Thyroid gland (tissue), 4 donors: ENCODE data around the gene COMMD6. TPM values are rescaled to one million over a fixed set of nuclear protein-coding genes. Genes with fewer than 3 reads are reported as not detected.

Source experiments
- DNase-seq, 2 donors: peaks; one replicate each; pipeline ENCODE4 v3.0.0-alpha.2; 2019
- H3K27ac ChIP-seq, 3 donors: fragments of 200-600 bp; sonication (generic); 1 replicate in 2 of 3; 2 replicates in 1 of 3; pipeline ENCODE4 v1.5.1; 2016 to 2019; ENCODE audit warnings: mild to moderate bottlenecking in 1 of 3, moderate library complexity in 1 of 3
- H3K27me3 ChIP-seq: fragments of 200-600 bp; sonication (generic); one replicate; pipeline ENCODE4 v1.5.1; 2019
- H3K36me3 ChIP-seq, 2 donors: fragments of 200-600 bp; sonication (generic); one replicate each; pipeline ENCODE4 v1.5.1; 2016 to 2019
- H3K4me1 ChIP-seq, 2 donors: fragments of 200-600 bp; sonication (generic); one replicate each; pipeline ENCODE4 v1.5.1; 2017 to 2019
- H3K4me3 ChIP-seq, 3 donors: fragments of 200-600 bp; sonication (generic); replicated peaks in 1 of 3; 1 replicate in 2 of 3; 2 replicates in 1 of 3; pipeline ENCODE4 v1.5.1; 2016; ENCODE audit warnings: mild to moderate bottlenecking in 1 of 3
- H3K9me3 ChIP-seq: fragments of 200-600 bp; sonication (generic); one replicate; pipeline ENCODE4 v1.5.1; 2017
- POLR2A ChIP-seq, 2 donors: fragments of 450-650 bp; IDR thresholded peaks; one replicate each; pipeline ENCODE4 v1.6.1; 2017; ENCODE audit warnings: antibody characterized with exemption in 2 of 2, mild to moderate bottlenecking in 2 of 2, moderate library complexity in 1 of 2
- WGBS, 2 donors: methylation state at CpG; one replicate each; pipeline ENCODE4 v1.1.5; 2017; 5-methylcytosine and 5-hydroxymethylcytosine counted together
- intact Hi-C: fragments of 100-400 bp; cut with DNase I; formaldehyde crosslinking; loops from one replicate; pipeline ENCODE4 v1.15.1; 2023
- total RNA-seq, 4 donors: library from RNA; depleted of rRNA; stranded (reverse); fragments of >200 nt; gene quantifications; one replicate each; pipeline ENCODE4 v1.2.3, GENCODE V29; 2016
- TF ChIP-seq, protein P1 (sequence below), 6 experiments: fragments of 200-600 bp in 3 of 6; fragments of 450-650 bp in 3 of 6; sonication (generic) in 3 of 6; IDR thresholded peaks; one replicate each; pipeline ENCODE4 v1.5.1; 2016 to 2019; ENCODE audit warnings: antibody characterized with exemption in 6 of 6, mild to moderate bottlenecking in 2 of 6, inconsistent platforms in 1 of 6, moderate library complexity in 1 of 6

Gene COMMD6
- total RNA-seq, 4 donors from 2014 or later: 84.6 to 1,117 (median 185) TPM

DNA sequence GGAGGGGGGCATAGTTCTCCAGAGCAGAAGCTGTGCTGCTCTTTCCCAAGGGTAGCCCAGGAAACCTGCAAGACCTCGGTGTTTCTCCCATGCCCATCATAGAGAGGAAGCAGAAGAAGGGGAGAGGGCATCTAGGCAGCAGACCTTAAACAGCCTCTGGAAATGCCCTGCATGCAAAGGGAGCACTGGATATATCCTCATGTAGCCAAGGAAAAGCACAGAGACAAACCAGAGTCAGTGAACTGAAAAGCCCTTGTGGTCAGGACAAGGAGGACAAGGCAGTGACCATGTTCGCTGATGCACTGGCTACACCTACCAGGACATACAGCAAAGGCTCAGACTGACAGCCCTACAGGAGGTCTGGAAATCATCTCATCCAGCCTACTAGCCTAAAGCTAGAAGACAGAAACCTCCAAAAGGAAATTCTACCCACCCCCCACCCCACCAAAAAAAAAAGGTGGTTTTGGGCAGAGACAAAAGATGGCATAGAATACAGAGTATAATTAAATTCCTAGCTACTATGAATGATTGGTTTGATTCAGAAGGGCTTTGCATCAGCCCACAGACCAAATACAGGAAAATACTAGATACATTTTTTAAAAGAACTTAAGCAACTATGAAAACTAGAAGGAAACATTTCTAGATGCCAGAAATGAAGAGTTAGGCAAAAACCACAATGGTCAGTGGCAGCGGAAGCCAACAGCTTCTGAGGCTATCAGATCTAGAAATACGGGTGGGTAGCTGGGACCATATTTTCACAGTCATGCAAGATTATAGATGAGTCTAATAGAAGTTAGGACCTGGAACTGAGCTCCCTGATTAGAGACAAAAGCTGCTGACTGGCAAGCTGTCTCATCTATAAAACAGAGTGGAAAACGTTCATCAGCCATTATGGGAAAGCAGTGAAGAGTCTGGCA is 51.2 kb downstream of the COMMD6 start:
- H3K27me3 ChIP-seq: no peaks in the 10 kb centered on the region
- no peaks in the 10 kb centered on the region for H3K9me3 ChIP-seq
- no peak for TF ChIP-seq POLR2A (IDR thresholded peaks at IDR 0.05)
- TF ChIP-seq, protein P1, sequence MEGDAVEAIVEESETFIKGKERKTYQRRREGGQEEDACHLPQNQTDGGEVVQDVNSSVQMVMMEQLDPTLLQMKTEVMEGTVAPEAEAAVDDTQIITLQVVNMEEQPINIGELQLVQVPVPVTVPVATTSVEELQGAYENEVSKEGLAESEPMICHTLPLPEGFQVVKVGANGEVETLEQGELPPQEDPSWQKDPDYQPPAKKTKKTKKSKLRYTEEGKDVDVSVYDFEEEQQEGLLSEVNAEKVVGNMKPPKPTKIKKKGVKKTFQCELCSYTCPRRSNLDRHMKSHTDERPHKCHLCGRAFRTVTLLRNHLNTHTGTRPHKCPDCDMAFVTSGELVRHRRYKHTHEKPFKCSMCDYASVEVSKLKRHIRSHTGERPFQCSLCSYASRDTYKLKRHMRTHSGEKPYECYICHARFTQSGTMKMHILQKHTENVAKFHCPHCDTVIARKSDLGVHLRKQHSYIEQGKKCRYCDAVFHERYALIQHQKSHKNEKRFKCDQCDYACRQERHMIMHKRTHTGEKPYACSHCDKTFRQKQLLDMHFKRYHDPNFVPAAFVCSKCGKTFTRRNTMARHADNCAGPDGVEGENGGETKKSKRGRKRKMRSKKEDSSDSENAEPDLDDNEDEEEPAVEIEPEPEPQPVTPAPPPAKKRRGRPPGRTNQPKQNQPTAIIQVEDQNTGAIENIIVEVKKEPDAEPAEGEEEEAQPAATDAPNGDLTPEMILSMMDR (IDR thresholded peaks at IDR 0.05): peak in 2 of 6 experiments; percentile 11 to 31
- H3K27ac ChIP-seq: peak overlapping the region in 2 of 3 donors; percentile 40 to 62
- H3K4me1 ChIP-seq: peaks cover 16 to 17% of the 10 kb centered on the region in 2 donors
- intact Hi-C loops: loop anchor here (10.0 kb wide), 1 partner anchor 58 kb away; the partner anchor contains the start of gene UCHL3
- no peaks in the 10 kb centered on the region for H3K36me3 ChIP-seq
- WGBS, 2 donors: 52 to 67% methylated on average over 5 of the region's 5 CpGs
- no peak overlapping the region for H3K4me3 ChIP-seq
- DNase-seq: no peak

DNA sequence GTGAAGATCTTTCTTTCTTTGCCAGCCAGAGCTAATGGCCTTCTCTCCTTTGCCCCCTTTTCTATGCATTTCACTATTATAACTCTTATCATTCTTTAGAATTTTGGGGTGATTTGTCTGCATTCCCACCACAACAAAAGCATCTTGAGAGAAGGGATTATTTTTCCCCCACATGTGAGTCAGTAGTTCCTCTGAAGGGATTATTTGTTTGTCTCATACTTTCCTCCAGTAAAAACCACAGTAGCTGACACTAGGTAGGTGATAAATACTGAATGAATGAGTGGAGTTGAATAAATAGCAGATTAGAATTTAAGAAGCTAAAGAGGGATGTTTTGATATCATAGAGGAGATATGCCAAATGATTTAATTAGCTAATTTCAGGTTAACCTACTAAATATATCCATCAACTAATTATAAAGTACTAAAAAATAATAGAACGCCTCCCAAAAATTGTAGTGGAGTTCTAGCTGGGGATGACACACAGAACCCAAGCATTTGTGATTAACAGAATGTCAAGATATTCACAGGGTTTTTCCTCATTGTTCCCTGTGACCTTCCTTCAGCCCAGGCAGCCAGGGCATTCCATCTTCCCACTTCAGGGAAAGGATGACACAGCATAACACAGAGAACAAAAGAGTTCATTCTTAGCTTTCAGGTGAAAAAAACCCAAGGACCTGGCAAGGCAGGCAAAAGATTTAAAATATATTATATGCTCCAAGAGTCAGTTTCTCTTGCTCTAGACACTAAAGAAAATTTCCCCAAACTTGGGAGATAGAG is 52.2 kb downstream of the COMMD6 start:
- Histone ChIP-seq H3K9me3 (no peaks in the 10 kb centered on the region), H3K4me3 (no peak overlapping the region), H3K4me1 (peaks cover 16 to 17% of the 10 kb centered on the region in 2 donors), H3K27me3 (no peaks in the 10 kb centered on the region), H3K36me3 (no peaks in the 10 kb centered on the region), H3K27ac (peak overlapping the region in 2 of 3 donors; percentile 40 to 62)
- no peak for TF ChIP-seq POLR2A (IDR thresholded peaks at IDR 0.05)
- TF ChIP-seq, protein P1 (IDR thresholded peaks at IDR 0.05): no peak
- 96 to 100% methylated on average over 1 of the region's 1 CpG for WGBS, 2 donors
- DNase-seq: peak in 1 of 2 donors; percentile 33
- intact Hi-C loops: loop anchor here (10.0 kb wide), 1 partner anchor 59 kb away; the partner anchor contains the start of gene UCHL3

DNA sequence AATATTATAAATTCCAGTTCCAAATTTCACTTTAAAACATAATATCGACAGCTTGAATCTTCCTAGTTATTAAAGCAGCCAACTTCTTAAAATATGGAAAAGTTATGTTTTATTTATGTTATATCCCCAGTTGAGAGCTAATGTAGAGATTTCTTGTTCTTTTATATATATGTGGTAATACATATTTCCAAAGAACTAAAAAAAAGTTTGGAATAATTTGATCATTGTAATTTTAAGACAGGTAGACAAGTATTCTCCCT is 54.9 kb downstream of the COMMD6 start:
- intact Hi-C loops: loop anchor here (5.0 to 10.0 kb wide), 2 partner anchors 62 to 110 kb away; partner anchors contain the start of gene UCHL3
- TF ChIP-seq, protein P1 (IDR thresholded peaks at IDR 0.05): no peak
- no peak for TF ChIP-seq POLR2A (IDR thresholded peaks at IDR 0.05)
- Histone ChIP-seq H3K4me1 (peaks cover 24 to 37% of the 10 kb centered on the region in 2 donors), H3K27ac (peak overlapping the region; percentile 80 to 95 (median 87)), H3K4me3 (peak overlapping the region in 2 of 3 donors; percentile 71 to 89), H3K36me3 (no peaks in the 10 kb centered on the region), H3K9me3 (no peaks in the 10 kb centered on the region), H3K27me3 (no peaks in the 10 kb centered on the region)
- DNase-seq: no peak
- WGBS, 2 donors: 1 to 2% methylated on average over 1 of the region's 1 CpG

DNA sequence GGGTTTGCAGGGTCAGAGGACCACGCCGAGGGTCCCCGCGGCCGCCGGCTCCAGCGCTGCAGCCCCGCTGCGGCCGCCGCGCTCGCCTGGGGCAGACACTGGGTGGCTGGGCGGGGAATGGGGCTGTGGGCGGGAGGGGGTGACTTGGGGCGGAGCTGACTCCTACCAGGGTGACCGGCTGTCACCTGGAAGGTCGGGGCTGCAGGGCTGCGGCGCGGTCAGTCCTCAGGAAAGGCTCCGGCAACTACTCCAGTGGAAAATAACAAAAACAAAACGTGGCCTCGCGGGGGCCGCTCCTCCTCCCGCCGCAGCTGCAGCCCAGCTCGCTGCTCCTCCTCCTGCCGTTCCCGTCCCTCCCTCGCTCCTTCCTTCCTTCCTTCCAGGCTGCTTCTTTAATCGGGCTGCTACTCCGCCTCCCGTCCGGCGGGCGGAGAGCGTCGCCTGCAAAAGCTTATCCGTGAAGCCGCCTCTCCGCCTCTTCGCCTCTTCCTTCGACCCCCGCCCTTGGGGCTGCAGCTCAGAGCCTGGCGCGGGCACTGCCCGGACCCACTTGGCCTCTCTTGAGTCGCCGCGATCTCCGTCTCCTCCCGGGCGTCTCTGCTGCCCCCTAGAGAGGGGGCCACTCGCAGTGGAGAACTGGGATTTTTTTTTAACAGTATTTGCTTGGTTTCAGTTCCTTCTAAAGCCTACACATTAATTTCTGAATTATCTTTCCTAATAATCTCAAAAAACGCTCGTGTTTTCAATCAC is 55.4 kb downstream of the COMMD6 start, which contains the start of gene TBC1D4:
TBC1D4 (minus strand) TSS at position 100 of the 750 bp plus-strand sequence. CDS start 402 bp downstream, outside the sequence.
- peak within 1 kb of the TSS; percentile 80 to 95 (median 87) for H3K27ac ChIP-seq
- peak within 1 kb of the TSS; percentile 71 to 89 (median 76) for H3K4me3 ChIP-seq
- DNase-seq: peak; percentile 97
- no peaks in the 10 kb centered on the region for H3K36me3 ChIP-seq
- H3K4me1 ChIP-seq: peaks cover 28 to 42% of the 10 kb centered on the region in 2 donors
- no peaks in the 10 kb centered on the region for H3K9me3 ChIP-seq
- H3K27me3 ChIP-seq: no peaks in the 10 kb centered on the region
- WGBS, 2 donors: 1% methylated on average over 37 to 50 of the region's 58 CpGs
- TF ChIP-seq, protein P1 (IDR thresholded peaks at IDR 0.05): peak; percentile 47 to 88 (median 83)
- TF ChIP-seq POLR2A (IDR thresholded peaks at IDR 0.05): peak in 1 of 2 donors; percentile 82
- intact Hi-C loops: loop anchor here (5.0 to 10.0 kb wide), 2 partner anchors 63 to 110 kb away; partner anchors contain the start of gene UCHL3
